GM23338 (cell line): ENCODE data around the gene NDUFAF7. TPM values are rescaled to one million over a fixed set of nuclear protein-coding genes. Genes with fewer than 3 reads are reported as not detected.

Experiments used
- ATAC-seq: fragments of 200-7000 bp; cut with Tn5 transposase; 3 replicates; pipeline ENCODE4 v1.9.1; 2020
- DNase-seq: peaks from one replicate; pipeline ENCODE4 v3.0.0-alpha.2; 2015; ENCODE audit warnings: low spot score
- H2AFZ ChIP-seq: fragments of 200-600 bp; sonication (generic); 2 replicates; pipeline ENCODE4 v1.8.0; 2016; ENCODE audit warnings: antibody characterized with exemption, mild to moderate bottlenecking, moderate library complexity
- H3F3A ChIP-seq: fragments of 200-600 bp; sonication (generic); replicated peaks from 2 replicates; pipeline ENCODE4 v1.8.0; 2017; ENCODE audit warnings: antibody characterized with exemption, mixed run types, low read depth
- H3K27ac ChIP-seq: fragments of 200-600 bp; sonication (generic); 2 replicates; pipeline ENCODE4 v1.6.1; 2016; ENCODE audit warnings: low read depth
- H3K27me3 ChIP-seq: fragments of 200-600 bp; sonication (generic); 2 replicates; pipeline ENCODE4 v1.8.0; 2016; ENCODE audit warnings: mild to moderate bottlenecking, mixed run types, moderate library complexity; ENCODE audit not compliant: insufficient read depth
- H3K36me3 ChIP-seq: fragments of 200-600 bp; sonication (generic); 2 replicates; pipeline ENCODE4 v1.8.0; 2016; ENCODE audit warnings: mild to moderate bottlenecking; ENCODE audit not compliant: insufficient read depth
- H3K4me1 ChIP-seq: fragments of 200-600 bp; sonication (generic); 2 replicates; pipeline ENCODE4 v1.8.0; 2016; ENCODE audit warnings: mild to moderate bottlenecking, moderate library complexity; ENCODE audit not compliant: insufficient read depth
- H3K4me2 ChIP-seq: fragments of 200-600 bp; sonication (generic); 2 replicates; pipeline ENCODE4 v1.7.1; 2017; ENCODE audit warnings: mixed run types
- H3K4me3 ChIP-seq: fragments of 200-600 bp; sonication (generic); 2 replicates; pipeline ENCODE4 v1.6.1; 2016; ENCODE audit warnings: mixed run types
- H3K79me2 ChIP-seq: fragments of 200-600 bp; sonication (generic); replicated peaks from 2 replicates; pipeline ENCODE4 v1.8.0; 2017; ENCODE audit warnings: mild to moderate bottlenecking; ENCODE audit not compliant: insufficient read depth
- H3K9me2 ChIP-seq: fragments of 200-600 bp; sonication (generic); 2 replicates; pipeline ENCODE4 v1.8.0; 2017; ENCODE audit not compliant: insufficient read depth
- H4K20me1 ChIP-seq: fragments of 200-600 bp; sonication (generic); replicated peaks from 2 replicates; pipeline ENCODE4 v1.8.0; 2017; ENCODE audit warnings: mild to moderate bottlenecking; ENCODE audit not compliant: insufficient read depth
- H3K27ac Mint-ChIP-seq: 2 replicates; pipeline ENCODE4 v1.8.0; 2020; ENCODE audit warnings: inconsistent platforms, mild to moderate bottlenecking, moderate library complexity, mixed read lengths
- H3K27me3 Mint-ChIP-seq: 3 replicates; pipeline ENCODE4 v1.8.0; 2022; ENCODE audit warnings: low read depth, mild to moderate bottlenecking, moderate library complexity, mixed read lengths, inconsistent platforms; ENCODE audit not compliant: insufficient read depth, poor library complexity
- H3K36me3 Mint-ChIP-seq: 3 replicates; pipeline ENCODE4 v1.8.0; 2021; ENCODE audit warnings: low read depth, mild to moderate bottlenecking, inconsistent platforms, moderate library complexity, mixed read lengths
- H3K4me1 Mint-ChIP-seq: 3 replicates; pipeline ENCODE4 v1.8.0; 2020; ENCODE audit warnings: mild to moderate bottlenecking, inconsistent platforms, mixed read lengths
- H3K4me3 Mint-ChIP-seq: 3 replicates; pipeline ENCODE4 v1.8.0; 2021; ENCODE audit warnings: moderate library complexity, mild to moderate bottlenecking, inconsistent platforms, mixed read lengths
- H3K9me3 Mint-ChIP-seq: 3 replicates; pipeline ENCODE4 v1.8.0; 2020; ENCODE audit warnings: moderate library complexity, mild to moderate bottlenecking, inconsistent platforms, mixed read lengths
- EZH2phosphoT487 ChIP-seq: fragments of 200-600 bp; sonication (generic); IDR thresholded peaks from one replicate; pipeline ENCODE4 v1.8.1; 2018; ENCODE audit warnings: antibody characterized with exemption; ENCODE audit not compliant: unreplicated experiment
- POLR2AphosphoS5 ChIP-seq: IDR thresholded peaks from 2 replicates; pipeline ENCODE4 v1.6.1; 2016; ENCODE audit warnings: antibody characterized with exemption, low read depth
- polyA plus RNA-seq: library from polyadenylated mRNA; unstranded; fragments of >200 nt; fragmentation: Nextera tagmentation; extraction: Ambion mirVana; gene quantifications from 2 replicates; pipeline ENCODE4 v1.2.1, GENCODE V29; 2016
- total RNA-seq: library from RNA; depleted of rRNA; stranded (reverse); fragments of >200 nt; shearing (Covaris generic); gene quantifications from 2 replicates; pipeline ENCODE4 v1.2.3, GENCODE V29; 2014
- TF ChIP-seq, protein P1 (sequence below): fragments of 250-450 bp; sonication (Bioruptor Pico); IDR thresholded peaks from 2 replicates; pipeline ENCODE4 v1.5.0; 2020; ENCODE audit warnings: mild to moderate bottlenecking, moderate library complexity
- TF ChIP-seq, protein P2 (sequence below): IDR thresholded peaks from one replicate; pipeline ENCODE4 v1.6.1; 2018; ENCODE audit warnings: antibody characterized with exemption; ENCODE audit not compliant: unreplicated experiment
- TF ChIP-seq, protein P3 (sequence below), 2 experiments: fragments of 200-600 bp in 1 of 2; sonication (generic) in 1 of 2; conservative IDR thresholded peaks; 2 replicates each; pipeline versions ENCODE4 v1.5.1 to v1.6.1; 2016 to 2017; ENCODE audit warnings: antibody characterized with exemption in 2 of 2, low read depth in 2 of 2, mild to moderate bottlenecking in 2 of 2, moderate library complexity in 1 of 2

Gene NDUFAF7
- total and polyA plus RNA-seq, 2 experiments from 2014 or later: 47.4 to 58.2 TPM

DNA sequence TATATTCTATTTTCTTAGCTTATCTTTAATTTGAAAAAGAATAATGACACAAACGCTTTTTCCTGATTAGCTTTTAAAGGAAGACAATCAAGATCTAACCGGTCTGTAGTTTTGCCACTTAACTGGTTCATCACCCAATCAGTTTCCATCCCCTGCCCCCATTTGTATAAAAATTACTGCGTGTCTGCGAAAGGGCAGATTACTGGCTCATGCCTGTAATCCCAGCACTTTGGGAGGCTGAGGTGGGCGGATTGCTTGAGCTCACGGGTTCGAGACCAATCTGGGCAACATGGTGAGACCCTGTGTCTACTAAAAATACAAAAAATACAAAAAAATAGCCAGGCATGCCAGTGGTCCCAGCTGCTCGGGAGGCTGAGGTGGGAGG, 32.8 kb upstream of the NDUFAF7 start:
- H3K27me3 ChIP-seq: no peaks in the 10 kb centered on the region
- Mint-ChIP-seq H3K27me3 (peaks cover 29% of the 10 kb centered on the region), H3K27ac (peak overlapping the region; percentile 97), H3K36me3 (peaks cover 52% of the 10 kb centered on the region), H3K9me3 (peaks cover 18% of the 10 kb centered on the region), H3K4me1 (peaks cover 38% of the 10 kb centered on the region), H3K4me3 (peak overlapping the region; percentile 55)
- DNase-seq (no peak), ATAC-seq (no peak)
- H3K4me1 ChIP-seq: peaks cover 46% of the 10 kb centered on the region
- H3K9me2 ChIP-seq: no peaks in the 10 kb centered on the region
- peaks cover 67% of the 10 kb centered on the region for H3K79me2 ChIP-seq
- no peaks in the 10 kb centered on the region for H4K20me1 ChIP-seq
- peak overlapping the region; percentile 89 for H3K27ac ChIP-seq
- TF ChIP-seq EZH2phosphoT487: no peak
- 0 out of 2 replicates have a peak, but pooled peaks have one; percentile 17 for TF ChIP-seq POLR2AphosphoS5
- peak overlapping the region; percentile 91 for H3K4me2 ChIP-seq
- peaks cover 26% of the 10 kb centered on the region for H3F3A ChIP-seq
- H3K36me3 ChIP-seq: peaks cover 30% of the 10 kb centered on the region
- no peak overlapping the region for H2AFZ ChIP-seq
- peak overlapping the region; percentile 84 for H3K4me3 ChIP-seq

DNA sequence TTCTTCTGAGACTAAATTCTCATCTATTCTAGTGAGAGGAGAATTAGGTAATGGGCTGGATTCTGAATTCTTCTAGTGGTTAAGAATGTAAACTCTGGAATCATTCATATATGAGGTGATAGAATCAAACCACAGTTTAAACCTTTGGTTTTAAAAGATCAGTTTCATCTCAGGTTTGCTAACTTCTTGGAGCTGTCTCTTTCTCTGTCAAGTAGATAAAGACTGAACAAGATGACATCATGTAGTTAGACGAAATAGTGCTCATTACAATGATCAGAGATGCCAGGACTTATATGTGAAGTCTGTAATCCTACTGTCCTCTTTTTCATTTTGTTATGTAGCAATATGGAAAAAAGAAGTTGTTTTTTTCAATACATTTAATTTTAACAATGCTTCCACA, 30.2 kb upstream of the NDUFAF7 start:
- H3K9me3 Mint-ChIP-seq: peaks cover 41% of the 10 kb centered on the region
- DNase-seq (no peak), ATAC-seq (no peak)
- H3K27ac ChIP-seq: peak overlapping the region; percentile 89
- no peak overlapping the region for H3K4me3 Mint-ChIP-seq
- H3K9me2 ChIP-seq: no peaks in the 10 kb centered on the region
- no peak overlapping the region for H3K27ac Mint-ChIP-seq
- peaks cover 29% of the 10 kb centered on the region for H3F3A ChIP-seq
- no peak overlapping the region for H3K4me3 ChIP-seq
- peaks cover 57% of the 10 kb centered on the region for H3K4me1 Mint-ChIP-seq
- TF ChIP-seq, protein P1, sequence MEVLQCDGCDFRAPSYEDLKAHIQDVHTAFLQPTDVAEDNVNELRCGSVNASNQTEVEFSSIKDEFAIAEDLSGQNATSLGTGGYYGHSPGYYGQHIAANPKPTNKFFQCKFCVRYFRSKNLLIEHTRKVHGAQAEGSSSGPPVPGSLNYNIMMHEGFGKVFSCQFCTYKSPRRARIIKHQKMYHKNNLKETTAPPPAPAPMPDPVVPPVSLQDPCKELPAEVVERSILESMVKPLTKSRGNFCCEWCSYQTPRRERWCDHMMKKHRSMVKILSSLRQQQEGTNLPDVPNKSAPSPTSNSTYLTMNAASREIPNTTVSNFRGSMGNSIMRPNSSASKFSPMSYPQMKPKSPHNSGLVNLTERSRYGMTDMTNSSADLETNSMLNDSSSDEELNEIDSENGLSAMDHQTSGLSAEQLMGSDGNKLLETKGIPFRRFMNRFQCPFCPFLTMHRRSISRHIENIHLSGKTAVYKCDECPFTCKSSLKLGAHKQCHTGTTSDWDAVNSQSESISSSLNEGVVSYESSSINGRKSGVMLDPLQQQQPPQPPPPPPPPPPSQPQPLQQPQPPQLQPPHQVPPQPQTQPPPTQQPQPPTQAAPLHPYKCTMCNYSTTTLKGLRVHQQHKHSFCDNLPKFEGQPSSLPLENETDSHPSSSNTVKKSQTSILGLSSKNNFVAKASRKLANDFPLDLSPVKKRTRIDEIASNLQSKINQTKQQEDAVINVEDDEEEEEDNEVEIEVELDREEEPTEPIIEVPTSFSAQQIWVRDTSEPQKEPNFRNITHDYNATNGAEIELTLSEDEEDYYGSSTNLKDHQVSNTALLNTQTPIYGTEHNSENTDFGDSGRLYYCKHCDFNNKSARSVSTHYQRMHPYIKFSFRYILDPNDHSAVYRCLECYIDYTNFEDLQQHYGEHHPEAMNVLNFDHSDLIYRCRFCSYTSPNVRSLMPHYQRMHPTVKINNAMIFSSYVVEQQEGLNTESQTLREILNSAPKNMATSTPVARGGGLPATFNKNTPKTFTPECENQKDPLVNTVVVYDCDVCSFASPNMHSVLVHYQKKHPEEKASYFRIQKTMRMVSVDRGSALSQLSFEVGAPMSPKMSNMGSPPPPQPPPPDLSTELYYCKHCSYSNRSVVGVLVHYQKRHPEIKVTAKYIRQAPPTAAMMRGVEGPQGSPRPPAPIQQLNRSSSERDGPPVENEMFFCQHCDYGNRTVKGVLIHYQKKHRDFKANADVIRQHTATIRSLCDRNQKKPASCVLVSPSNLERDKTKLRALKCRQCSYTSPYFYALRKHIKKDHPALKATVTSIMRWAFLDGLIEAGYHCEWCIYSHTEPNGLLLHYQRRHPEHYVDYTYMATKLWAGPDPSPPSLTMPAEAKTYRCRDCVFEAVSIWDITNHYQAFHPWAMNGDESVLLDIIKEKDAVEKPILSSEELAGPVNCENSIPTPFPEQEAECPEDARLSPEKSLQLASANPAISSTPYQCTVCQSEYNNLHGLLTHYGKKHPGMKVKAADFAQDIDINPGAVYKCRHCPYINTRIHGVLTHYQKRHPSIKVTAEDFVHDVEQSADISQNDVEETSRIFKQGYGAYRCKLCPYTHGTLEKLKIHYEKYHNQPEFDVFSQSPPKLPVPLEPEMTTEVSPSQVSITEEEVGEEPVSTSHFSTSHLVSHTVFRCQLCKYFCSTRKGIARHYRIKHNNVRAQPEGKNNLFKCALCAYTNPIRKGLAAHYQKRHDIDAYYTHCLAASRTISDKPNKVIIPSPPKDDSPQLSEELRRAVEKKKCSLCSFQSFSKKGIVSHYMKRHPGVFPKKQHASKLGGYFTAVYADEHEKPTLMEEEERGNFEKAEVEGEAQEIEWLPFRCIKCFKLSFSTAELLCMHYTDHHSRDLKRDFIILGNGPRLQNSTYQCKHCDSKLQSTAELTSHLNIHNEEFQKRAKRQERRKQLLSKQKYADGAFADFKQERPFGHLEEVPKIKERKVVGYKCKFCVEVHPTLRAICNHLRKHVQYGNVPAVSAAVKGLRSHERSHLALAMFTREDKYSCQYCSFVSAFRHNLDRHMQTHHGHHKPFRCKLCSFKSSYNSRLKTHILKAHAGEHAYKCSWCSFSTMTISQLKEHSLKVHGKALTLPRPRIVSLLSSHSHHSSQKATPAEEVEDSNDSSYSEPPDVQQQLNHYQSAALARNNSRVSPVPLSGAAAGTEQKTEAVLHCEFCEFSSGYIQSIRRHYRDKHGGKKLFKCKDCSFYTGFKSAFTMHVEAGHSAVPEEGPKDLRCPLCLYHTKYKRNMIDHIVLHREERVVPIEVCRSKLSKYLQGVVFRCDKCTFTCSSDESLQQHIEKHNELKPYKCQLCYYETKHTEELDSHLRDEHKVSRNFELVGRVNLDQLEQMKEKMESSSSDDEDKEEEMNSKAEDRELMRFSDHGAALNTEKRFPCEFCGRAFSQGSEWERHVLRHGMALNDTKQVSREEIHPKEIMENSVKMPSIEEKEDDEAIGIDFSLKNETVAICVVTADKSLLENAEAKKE (CRISPR knock-in tag): no peak
- TF ChIP-seq, protein P2, sequence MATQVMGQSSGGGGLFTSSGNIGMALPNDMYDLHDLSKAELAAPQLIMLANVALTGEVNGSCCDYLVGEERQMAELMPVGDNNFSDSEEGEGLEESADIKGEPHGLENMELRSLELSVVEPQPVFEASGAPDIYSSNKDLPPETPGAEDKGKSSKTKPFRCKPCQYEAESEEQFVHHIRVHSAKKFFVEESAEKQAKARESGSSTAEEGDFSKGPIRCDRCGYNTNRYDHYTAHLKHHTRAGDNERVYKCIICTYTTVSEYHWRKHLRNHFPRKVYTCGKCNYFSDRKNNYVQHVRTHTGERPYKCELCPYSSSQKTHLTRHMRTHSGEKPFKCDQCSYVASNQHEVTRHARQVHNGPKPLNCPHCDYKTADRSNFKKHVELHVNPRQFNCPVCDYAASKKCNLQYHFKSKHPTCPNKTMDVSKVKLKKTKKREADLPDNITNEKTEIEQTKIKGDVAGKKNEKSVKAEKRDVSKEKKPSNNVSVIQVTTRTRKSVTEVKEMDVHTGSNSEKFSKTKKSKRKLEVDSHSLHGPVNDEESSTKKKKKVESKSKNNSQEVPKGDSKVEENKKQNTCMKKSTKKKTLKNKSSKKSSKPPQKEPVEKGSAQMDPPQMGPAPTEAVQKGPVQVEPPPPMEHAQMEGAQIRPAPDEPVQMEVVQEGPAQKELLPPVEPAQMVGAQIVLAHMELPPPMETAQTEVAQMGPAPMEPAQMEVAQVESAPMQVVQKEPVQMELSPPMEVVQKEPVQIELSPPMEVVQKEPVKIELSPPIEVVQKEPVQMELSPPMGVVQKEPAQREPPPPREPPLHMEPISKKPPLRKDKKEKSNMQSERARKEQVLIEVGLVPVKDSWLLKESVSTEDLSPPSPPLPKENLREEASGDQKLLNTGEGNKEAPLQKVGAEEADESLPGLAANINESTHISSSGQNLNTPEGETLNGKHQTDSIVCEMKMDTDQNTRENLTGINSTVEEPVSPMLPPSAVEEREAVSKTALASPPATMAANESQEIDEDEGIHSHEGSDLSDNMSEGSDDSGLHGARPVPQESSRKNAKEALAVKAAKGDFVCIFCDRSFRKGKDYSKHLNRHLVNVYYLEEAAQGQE: no peak
- TF ChIP-seq, protein P3, sequence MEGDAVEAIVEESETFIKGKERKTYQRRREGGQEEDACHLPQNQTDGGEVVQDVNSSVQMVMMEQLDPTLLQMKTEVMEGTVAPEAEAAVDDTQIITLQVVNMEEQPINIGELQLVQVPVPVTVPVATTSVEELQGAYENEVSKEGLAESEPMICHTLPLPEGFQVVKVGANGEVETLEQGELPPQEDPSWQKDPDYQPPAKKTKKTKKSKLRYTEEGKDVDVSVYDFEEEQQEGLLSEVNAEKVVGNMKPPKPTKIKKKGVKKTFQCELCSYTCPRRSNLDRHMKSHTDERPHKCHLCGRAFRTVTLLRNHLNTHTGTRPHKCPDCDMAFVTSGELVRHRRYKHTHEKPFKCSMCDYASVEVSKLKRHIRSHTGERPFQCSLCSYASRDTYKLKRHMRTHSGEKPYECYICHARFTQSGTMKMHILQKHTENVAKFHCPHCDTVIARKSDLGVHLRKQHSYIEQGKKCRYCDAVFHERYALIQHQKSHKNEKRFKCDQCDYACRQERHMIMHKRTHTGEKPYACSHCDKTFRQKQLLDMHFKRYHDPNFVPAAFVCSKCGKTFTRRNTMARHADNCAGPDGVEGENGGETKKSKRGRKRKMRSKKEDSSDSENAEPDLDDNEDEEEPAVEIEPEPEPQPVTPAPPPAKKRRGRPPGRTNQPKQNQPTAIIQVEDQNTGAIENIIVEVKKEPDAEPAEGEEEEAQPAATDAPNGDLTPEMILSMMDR (conservative IDR thresholded peaks at IDR 0.05; ENCODE audit: low read depth in 2 of 2): no peak
- H3K79me2 ChIP-seq: peaks cover 70% of the 10 kb centered on the region
- H3K27me3 Mint-ChIP-seq: peaks cover 46% of the 10 kb centered on the region
- no peaks in the 10 kb centered on the region for H3K27me3 ChIP-seq
- H2AFZ ChIP-seq: no peak overlapping the region
- H3K4me2 ChIP-seq: peak overlapping the region; percentile 91; the same call in 1 of the 2 replicates
- peaks cover 50% of the 10 kb centered on the region for H3K4me1 ChIP-seq
- peaks cover 77% of the 10 kb centered on the region for H3K36me3 Mint-ChIP-seq
- peaks cover 35% of the 10 kb centered on the region for H3K36me3 ChIP-seq
- no peaks in the 10 kb centered on the region for H4K20me1 ChIP-seq
